IPS-18c (cell line): ENCODE data around the gene SMIM32.

Source experiments
- H3K4me3 ChIP-seq: 2 replicates; pipeline ENCODE4 v1.7.0; 2013; ENCODE audit warnings: low read depth, mild to moderate bottlenecking, low read length, moderate library complexity; ENCODE audit not compliant: insufficient read depth
- H3K9me3 ChIP-seq: one replicate; pipeline ENCODE4 v1.6.1; 2013; ENCODE audit warnings: mild to moderate bottlenecking, low read length, moderate library complexity; ENCODE audit not compliant: control insufficient read depth, insufficient read depth

The SMIM32 gene

GRCh38 chr5:136211282-136212040, 18.5 kb upstream of the SMIM32 start:
- no peaks in the 10 kb centered on the region for H3K9me3 ChIP-seq
- H3K4me3 ChIP-seq = no peak overlapping the region

- H3K4me3 ChIP-seq = no peak overlapping the region
Observed at GRCh38 chr5:136210259-136210658, 17.3 kb upstream of the SMIM32 start.

DNA sequence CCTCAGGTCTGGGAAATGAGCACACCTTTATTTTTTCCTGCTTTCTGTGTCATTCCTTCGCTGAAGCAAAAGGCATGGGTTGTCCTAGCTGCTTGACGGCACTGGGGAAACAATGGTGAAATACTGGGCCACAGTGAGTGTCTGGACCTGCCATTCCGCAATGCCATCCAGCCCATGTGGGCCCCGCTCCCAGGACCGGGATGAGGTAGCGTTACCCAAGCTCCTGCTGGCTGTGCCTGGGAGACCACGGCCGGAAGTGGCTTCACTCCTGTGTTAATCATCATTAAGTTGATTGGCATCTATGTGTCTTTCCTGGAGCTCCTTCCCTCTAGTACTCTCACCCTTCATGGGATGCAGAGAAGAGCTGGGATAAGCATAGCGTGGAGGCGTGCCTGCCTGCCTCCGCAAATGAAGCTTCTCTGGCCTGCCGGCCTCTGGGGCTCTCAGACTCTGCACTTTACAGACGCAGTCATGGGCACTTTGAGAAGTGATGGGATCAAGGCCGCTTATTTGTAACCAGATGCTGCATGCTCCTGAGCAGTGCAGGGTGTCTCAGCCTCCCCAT, 16.5 kb upstream of the SMIM32 start:
- peaks cover 3% of the 10 kb centered on the region for H3K9me3 ChIP-seq
- H3K4me3 ChIP-seq = no peak overlapping the region

More at GRCh38 chr5:136210259-136210658, 17.3 kb upstream of the SMIM32 start:
- H3K9me3 ChIP-seq = peaks cover 3% of the 10 kb centered on the region

DNA sequence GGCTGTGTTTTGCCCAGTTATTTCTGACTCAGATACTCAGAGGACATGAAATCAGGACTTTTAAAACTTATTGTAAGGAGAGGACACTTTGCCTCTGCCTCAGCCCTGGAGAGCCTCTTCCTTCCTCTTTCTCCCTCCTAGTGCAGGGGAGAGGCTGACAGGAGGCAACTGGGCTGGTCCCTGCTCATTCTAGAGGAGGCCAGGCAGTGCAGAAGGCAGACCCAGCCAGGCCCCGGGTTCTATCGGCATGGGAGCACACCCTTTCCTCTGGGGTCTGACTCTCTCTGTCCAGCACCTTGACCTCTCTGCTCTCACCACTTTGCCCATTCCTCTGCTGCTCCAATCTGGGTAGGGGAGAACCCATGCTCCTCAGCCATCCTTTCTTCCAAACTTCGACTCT, 16.0 kb upstream of the SMIM32 start:
- H3K9me3 ChIP-seq = peaks cover 3% of the 10 kb centered on the region
- no peak overlapping the region for H3K4me3 ChIP-seq

DNA sequence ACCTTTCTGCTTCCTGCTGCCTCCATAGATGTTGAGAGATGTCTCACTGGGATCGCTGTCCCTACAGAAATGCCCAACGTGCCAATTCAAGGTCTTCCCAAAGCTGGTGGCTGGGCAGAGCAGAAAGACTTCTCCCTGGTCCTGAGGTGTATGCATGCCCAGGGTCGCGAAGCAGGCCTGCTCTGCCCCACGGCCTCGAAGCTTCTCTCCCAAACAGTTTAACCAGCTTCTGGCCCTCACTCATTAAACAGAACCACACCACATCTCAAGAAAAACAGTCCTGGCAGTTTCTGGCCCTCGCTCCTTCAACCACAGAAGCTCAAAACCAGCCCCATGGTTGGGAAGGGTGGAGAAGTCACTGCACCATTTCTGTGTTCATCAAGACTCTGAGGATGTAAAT, 14.7 kb upstream of the SMIM32 start:
- Histone ChIP-seq H3K9me3 (peaks cover 3% of the 10 kb centered on the region), H3K4me3 (no peak overlapping the region)

DNA sequence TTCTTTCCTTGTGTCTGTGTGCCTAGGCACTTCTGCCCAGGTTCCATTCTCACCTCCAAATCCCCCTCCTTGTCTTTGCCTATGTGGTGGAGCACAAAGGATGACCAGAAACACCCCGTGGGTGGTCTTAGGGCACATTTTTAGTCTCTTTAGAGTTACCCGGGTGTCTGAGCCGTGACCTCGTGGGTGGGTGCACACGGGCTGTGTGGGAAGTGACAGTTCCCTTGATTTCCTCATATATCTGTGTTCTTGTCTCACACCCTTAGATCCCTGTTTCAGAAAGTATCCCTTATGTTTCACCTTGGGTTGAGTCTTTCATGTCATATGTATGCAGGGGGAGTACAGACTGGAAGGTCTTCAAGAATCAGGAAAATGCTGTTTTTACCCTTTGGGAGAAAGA, 13.4 kb upstream of the SMIM32 start:
- no peak overlapping the region for H3K4me3 ChIP-seq
- H3K9me3 ChIP-seq = peaks cover 3% of the 10 kb centered on the region

GRCh38 chr5:136205941-136206340, 13.0 kb upstream of the SMIM32 start:
- Histone ChIP-seq H3K9me3 (peaks cover 3% of the 10 kb centered on the region), H3K4me3 (no peak overlapping the region)

- Histone ChIP-seq H3K9me3 (peaks cover 3% of the 10 kb centered on the region), H3K4me3 (no peak overlapping the region)
Observed at GRCh38 chr5:136205061-136205702, 12.2 kb upstream of the SMIM32 start.

GRCh38 chr5:136203303-136203922, 10.5 kb upstream of the SMIM32 start:
- Histone ChIP-seq H3K4me3 (no peak overlapping the region), H3K9me3 (peaks cover 3% of the 10 kb centered on the region)

DNA sequence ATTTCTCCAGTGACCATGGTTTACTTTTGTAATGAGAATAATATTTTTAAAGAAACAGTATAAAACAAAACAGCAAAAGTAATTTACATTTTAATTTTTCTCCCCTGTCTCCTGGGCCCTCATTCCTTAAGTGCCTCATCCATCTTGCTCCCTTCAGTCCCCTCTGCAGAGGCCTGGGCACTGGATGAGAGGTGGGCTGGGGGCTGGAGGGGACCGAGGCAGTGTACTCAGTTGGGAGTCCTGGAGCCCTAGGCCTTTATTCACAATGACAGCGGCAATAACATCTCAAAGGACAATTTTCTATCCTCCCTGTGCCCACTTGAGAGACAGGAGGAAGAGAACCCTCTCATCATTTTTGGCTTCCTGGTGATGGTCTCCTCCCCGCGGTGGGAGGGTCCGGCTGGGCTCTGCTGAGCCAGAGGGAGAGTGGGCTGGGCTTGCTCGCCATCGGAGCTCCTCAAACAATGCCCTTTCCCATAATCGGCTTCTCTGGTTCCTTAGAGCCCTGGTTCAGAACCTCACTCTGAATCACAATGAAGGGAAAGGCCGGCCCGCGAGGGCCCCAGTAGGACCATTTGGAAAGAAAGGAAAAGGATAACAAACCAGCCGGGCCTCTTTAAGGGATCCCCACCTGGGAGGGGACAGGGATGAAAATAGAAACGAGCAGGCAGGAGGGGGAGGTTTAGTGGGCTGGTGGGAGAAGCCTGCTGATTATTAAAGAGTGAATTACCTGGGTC, 9.7 kb upstream of the SMIM32 start:
- H3K4me3 ChIP-seq = no peak overlapping the region
- peaks cover 3% of the 10 kb centered on the region for H3K9me3 ChIP-seq

DNA sequence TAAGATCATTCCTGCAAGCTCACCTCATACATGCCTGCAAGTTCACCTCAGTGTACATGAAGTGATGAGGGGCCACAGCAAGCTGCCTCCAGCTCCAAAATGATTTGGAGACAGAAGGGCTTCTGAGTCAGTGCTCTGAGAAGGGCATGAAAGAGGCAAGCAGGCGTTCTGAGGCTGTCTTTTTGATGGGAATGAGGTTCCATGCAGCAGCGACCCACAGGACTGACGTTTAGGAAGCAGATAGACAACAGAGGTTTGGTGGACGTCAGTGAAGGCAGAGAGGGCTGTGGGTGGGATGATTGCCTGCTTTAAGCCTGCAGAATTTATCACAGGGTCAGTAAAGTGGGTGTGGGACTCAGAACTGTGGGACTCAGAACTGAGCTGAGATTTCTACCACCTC, 8.9 kb upstream of the SMIM32 start:
- H3K9me3 ChIP-seq = peaks cover 3% of the 10 kb centered on the region
- no peak overlapping the region for H3K4me3 ChIP-seq

- no peak overlapping the region for H3K4me3 ChIP-seq
- peaks cover 2% of the 10 kb centered on the region for H3K9me3 ChIP-seq
Observed at GRCh38 chr5:136200761-136201160, 7.8 kb upstream of the SMIM32 start.

GRCh38 chr5:136200130-136200529, 7.2 kb upstream of the SMIM32 start:
- H3K4me3 ChIP-seq = no peak overlapping the region

DNA sequence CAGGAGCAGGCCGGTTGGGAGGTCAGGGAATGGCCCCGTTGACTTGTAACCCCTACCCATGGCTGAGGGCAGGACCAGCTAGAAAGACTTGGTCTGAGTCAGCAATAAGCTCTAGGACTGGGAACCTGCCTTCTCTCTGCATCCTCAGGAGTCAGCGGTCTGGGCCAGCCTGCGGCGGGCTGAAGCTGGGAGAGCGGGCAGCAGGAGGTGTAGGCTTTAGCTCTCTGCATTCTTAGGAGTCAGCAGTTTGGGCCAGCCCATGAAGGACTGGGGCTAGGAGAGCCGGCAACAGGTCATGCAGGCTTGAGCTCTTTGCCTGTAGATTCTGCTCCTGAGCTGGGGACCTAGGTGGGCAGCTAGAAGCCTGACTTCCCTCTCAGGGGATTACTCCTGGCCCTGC, 6.4 kb upstream of the SMIM32 start:
- H3K4me3 ChIP-seq = no peak overlapping the region
- H3K9me3 ChIP-seq = no peaks in the 10 kb centered on the region

More at GRCh38 chr5:136200130-136200529, 7.2 kb upstream of the SMIM32 start:
- no peaks in the 10 kb centered on the region for H3K9me3 ChIP-seq

DNA sequence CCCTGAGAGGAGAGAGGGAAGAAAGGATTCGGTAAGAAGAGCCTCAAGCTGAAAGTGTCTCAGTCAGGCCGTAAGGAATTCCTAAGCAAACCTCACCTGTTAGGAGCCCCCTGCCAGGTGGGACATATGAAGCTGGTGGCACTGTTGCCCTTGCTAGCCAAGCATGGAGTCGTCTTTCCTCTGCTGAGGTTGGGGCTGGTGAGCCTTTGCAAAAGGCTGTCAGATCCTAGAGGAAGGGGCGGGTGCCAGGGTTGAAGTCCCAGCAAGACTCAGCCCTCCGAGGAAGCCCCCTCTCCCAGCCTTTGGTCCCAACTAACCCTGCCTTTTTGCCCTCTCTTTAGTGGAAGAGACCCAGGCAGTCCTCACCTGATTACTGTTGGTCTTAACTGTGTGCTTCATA, 5.5 kb upstream of the SMIM32 start:
- H3K4me3 ChIP-seq = no peak overlapping the region
- H3K9me3 ChIP-seq = no peaks in the 10 kb centered on the region

GRCh38 chr5:136197462-136198142, 4.6 kb upstream of the SMIM32 start:
- Histone ChIP-seq H3K9me3 (no peaks in the 10 kb centered on the region), H3K4me3 (no peak overlapping the region)
